ENCODE data around the gene PRTFDC1. TPM values are rescaled to one million over a fixed set of nuclear protein-coding genes. Genes with fewer than 3 reads are reported as not detected.

The PRTFDC1 gene
- total and polyA plus RNA-seq, 2 of the 8 experiments (the other 6 are each of a cell fraction or from before 2014, with no cell fraction given) = 5.9 to 6.6 TPM

DNA sequence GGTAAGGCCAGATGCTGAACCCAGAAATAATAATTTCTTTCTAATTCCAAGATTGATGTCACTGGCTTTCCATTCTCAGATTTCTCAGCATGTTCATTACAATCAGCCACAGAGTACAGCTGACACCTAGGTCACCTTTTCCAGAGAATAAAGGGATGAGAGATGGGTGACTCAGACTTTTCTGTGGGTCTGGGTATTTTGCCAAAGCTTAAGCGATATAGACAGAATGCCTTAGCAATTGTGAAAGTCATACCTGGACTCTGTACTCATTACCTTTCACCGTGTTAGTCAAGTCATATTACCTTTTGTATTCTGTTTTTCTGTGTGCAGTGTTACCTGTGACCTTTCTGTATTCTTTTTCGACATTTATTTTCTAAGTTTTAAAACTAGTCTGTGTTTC, 10.6 kb upstream of the PRTFDC1 start:
- Histone ChIP-seq H3K36me3 (ENCODE audit: control insufficient read depth in 2 of 4, insufficient read depth in 4 of 4, low read length in 3 of 4) (no peaks in the 10 kb centered on the region), H4K20me1 (replicated peaks in 1 of 2; ENCODE audit: control insufficient read depth in 1 of 2, insufficient read depth in 2 of 2, low read length in 2 of 2) (peaks cover 0 to 4% of the 10 kb centered on the region in 2 experiments), H3K9me3 (ENCODE audit: insufficient read depth in 2 of 2, low read depth in 1 of 2, low read length in 1 of 2) (no peaks in the 10 kb centered on the region), H2BK15ac (ENCODE audit: low read length) (no peak overlapping the region), H3K56ac (replicated peaks; ENCODE audit: insufficient read length, low read depth, low read length) (no peak overlapping the region), H3K18ac (ENCODE audit: extremely low read depth, low read length) (no peak overlapping the region), H4K5ac (ENCODE audit: insufficient read length, low read depth, low read length) (no peak overlapping the region), H4K8ac (ENCODE audit: extremely low read depth, insufficient read depth, low read length) (no peak overlapping the region), H3K9ac (replicated peaks in 1 of 4; ENCODE audit: extremely low read depth in 1 of 4, low read depth in 3 of 4, low read length in 3 of 4) (no peak overlapping the region), H2BK12ac (ENCODE audit: low read depth, low read length) (no peak overlapping the region), H3K4me2 (ENCODE audit: insufficient read depth in 1 of 2, low read depth in 2 of 2, low read length in 2 of 2) (no peak overlapping the region), H3K4me1 (replicated peaks in 1 of 4; ENCODE audit: control insufficient read depth in 3 of 4, insufficient read depth in 4 of 4, low read length in 3 of 4) (peaks cover 0 to 6% (median 3%) of the 10 kb centered on the region in 4 experiments; a peak in 2 of 7 replicates), H2AK5ac (ENCODE audit: low read depth, low read length) (no peak overlapping the region), H3K4ac (replicated peaks; ENCODE audit: insufficient read length, low read depth, low read length) (no peak overlapping the region), H3K4me3 (ENCODE audit: extremely low read depth in 1 of 4, insufficient read depth in 2 of 4, low read depth in 3 of 4, low read length in 4 of 4) (no peak overlapping the region), H3K79me1 (ENCODE audit: low read depth, low read length) (no peaks in the 10 kb centered on the region), H3K23ac (ENCODE audit: insufficient read length) (no peak overlapping the region), H2AFZ (ENCODE audit: low read length) (no peak overlapping the region), H3K14ac (ENCODE audit: insufficient read length) (no peak overlapping the region), H2BK20ac (ENCODE audit: low read length) (no peak overlapping the region), H2BK120ac (replicated peaks; ENCODE audit: low read depth, low read length) (no peak overlapping the region), H3K79me2 (ENCODE audit: control insufficient read depth in 1 of 2, insufficient read depth in 2 of 2, low read length in 2 of 2) (no peaks in the 10 kb centered on the region), H3K27ac (ENCODE audit: low read depth, low read length) (no peak overlapping the region), H4K91ac (replicated peaks; ENCODE audit: insufficient read length, low read length) (no peak overlapping the region), H2BK5ac (ENCODE audit: low read depth, low read length) (no peak overlapping the region), H3K27me3 (replicated peaks in 1 of 4; ENCODE audit: control insufficient read depth in 3 of 4, extremely low read depth in 1 of 4, insufficient read depth in 3 of 4, low read length in 3 of 4) (no peaks in the 10 kb centered on the region), H3K23me2 (ENCODE audit: low read depth, low read length) (peaks cover 4% of the 10 kb centered on the region; the same call in 1 of the 2 replicates)
- no peak for FAIRE-seq
- ChIA-PET CTCF (ENCODE audit: partially characterized antibody) (interaction anchor here (0.6 kb wide), 1 partner anchor 139 kb away, joined by 3 read pairs; no protein-coding TSS in a partner anchor), POLR2A (ENCODE audit: partially characterized antibody) (interaction anchor here (1.2 kb wide), 2 partner anchors 9 to 11 kb away, joined by 3 to 5 read pairs; no protein-coding TSS in a partner anchor)
- 88% methylated on average over 3 of the region's 3 CpGs; no CpG with 5 or more reads in 1 of the 2 experiments for WGBS, 2 experiments (ENCODE audit: extremely low coverage in 1 of 2, insufficient coverage in 1 of 2, insufficient read length in 1 of 2, insufficient replicate concordance in 2 of 2, low coverage in 1 of 2, low lambda C conversion rate in 2 of 2, missing lambda C conversion rate in 1 of 2)
- DNase-seq (ENCODE audit: low read depth in 1 of 2, low spot score in 2 of 2) = no peak
- TF ChIP-seq EP300 (IDR thresholded peaks at IDR 0.05; ENCODE audit: borderline replicate concordance in 1 of 2, low read depth in 2 of 2, low read length in 2 of 2) (no peak), BACH1 (IDR thresholded peaks at IDR 0.05; ENCODE audit: low read length) (no peak), GABPA (IDR thresholded peaks at IDR 0.05; ENCODE audit: borderline replicate concordance, insufficient read depth, low read length) (no peak), BCL11A (IDR thresholded peaks at IDR 0.05; ENCODE audit: low read depth in 2 of 2, low read length in 2 of 2) (no peak), RNF2 (IDR thresholded peaks at IDR 0.05; ENCODE audit: borderline replicate concordance, low read depth, low read length, missing control alignments, poor library complexity, severe bottlenecking) (no peak), GTF2F1 (IDR thresholded peaks at IDR 0.05; ENCODE audit: borderline replicate concordance, low read depth, low read length) (no peak), HDAC2 (IDR thresholded peaks at IDR 0.05; ENCODE audit: borderline replicate concordance in 1 of 2, low read depth in 2 of 2, low read length in 2 of 2) (no peak), MAFK (IDR thresholded peaks at IDR 0.05; ENCODE audit: low read depth, low read length) (no peak), SUZ12 (IDR thresholded peaks at IDR 0.05; ENCODE audit: low read length) (no peak)
- TF ChIP-seq, protein P1, sequence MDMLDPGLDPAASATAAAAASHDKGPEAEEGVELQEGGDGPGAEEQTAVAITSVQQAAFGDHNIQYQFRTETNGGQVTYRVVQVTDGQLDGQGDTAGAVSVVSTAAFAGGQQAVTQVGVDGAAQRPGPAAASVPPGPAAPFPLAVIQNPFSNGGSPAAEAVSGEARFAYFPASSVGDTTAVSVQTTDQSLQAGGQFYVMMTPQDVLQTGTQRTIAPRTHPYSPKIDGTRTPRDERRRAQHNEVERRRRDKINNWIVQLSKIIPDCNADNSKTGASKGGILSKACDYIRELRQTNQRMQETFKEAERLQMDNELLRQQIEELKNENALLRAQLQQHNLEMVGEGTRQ (IDR thresholded peaks at IDR 0.05; ENCODE audit: low read length) = no peak
- TF ChIP-seq, protein P2, sequence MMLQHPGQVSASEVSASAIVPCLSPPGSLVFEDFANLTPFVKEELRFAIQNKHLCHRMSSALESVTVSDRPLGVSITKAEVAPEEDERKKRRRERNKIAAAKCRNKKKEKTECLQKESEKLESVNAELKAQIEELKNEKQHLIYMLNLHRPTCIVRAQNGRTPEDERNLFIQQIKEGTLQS (IDR thresholded peaks at IDR 0.05; ENCODE audit: insufficient read depth, low read depth, low read length) = no peak

Data from H1 (cell line).